IMR-90 (cell line): ENCODE measurements around the gene BCAS1.

ENCODE experiments used
- CEBPB ChIP-seq: IDR thresholded peaks from 2 replicates; pipeline ENCODE4 v1.6.1; 2012; ENCODE audit warnings: low read depth, low read length, improper control_type of control experiment
- CHD1 ChIP-seq: IDR thresholded peaks from 2 replicates; pipeline ENCODE4 v1.6.1; 2012; ENCODE audit warnings: low read depth, low read length, improper control_type of control experiment
- CTCF ChIP-seq: conservative IDR thresholded peaks from 2 replicates; pipeline ENCODE4 v1.5.1; 2012; ENCODE audit warnings: mild to moderate bottlenecking, low read depth, low read length, improper control_type of control experiment
- ELK1 ChIP-seq: fragments of 150-350 bp; IDR thresholded peaks from 2 replicates; pipeline ENCODE4 v1.6.1; 2016; ENCODE audit warnings: low read depth, mild to moderate bottlenecking, low read length, moderate library complexity, borderline replicate concordance
- MAFK ChIP-seq: IDR thresholded peaks from 2 replicates; pipeline ENCODE4 v1.6.1; 2012; ENCODE audit warnings: low read depth, low read length, improper control_type of control experiment
- MAZ ChIP-seq: IDR thresholded peaks from 2 replicates; pipeline ENCODE4 v1.6.1; 2012; ENCODE audit warnings: low read depth, mild to moderate bottlenecking, low read length, improper control_type of control experiment, moderate library complexity, borderline replicate concordance
- MXI1 ChIP-seq: IDR thresholded peaks from 2 replicates; pipeline ENCODE4 v1.6.1; 2012; ENCODE audit warnings: low read depth, mild to moderate bottlenecking, low read length, moderate library complexity, borderline replicate concordance
- NFE2L2 ChIP-seq: fragments of 150-350 bp; IDR thresholded peaks from 2 replicates; pipeline ENCODE4 v1.6.1; 2016; ENCODE audit warnings: low read depth, mild to moderate bottlenecking, low read length
- POLR2A ChIP-seq: IDR thresholded peaks from 2 replicates; pipeline ENCODE4 v1.6.1; 2012; ENCODE audit warnings: mild to moderate bottlenecking, low read depth, low read length
- RAD21 ChIP-seq: IDR thresholded peaks from 2 replicates; pipeline ENCODE4 v1.6.1; 2012; ENCODE audit warnings: low read length, improper control_type of control experiment
- RFX5 ChIP-seq: IDR thresholded peaks from 2 replicates; pipeline ENCODE4 v1.8.0; 2012; ENCODE audit warnings: low read depth, mild to moderate bottlenecking, low read length, moderate library complexity
- SMC3 ChIP-seq: fragments of 150-350 bp; IDR thresholded peaks from 2 replicates; pipeline ENCODE4 v1.6.1; 2016; ENCODE audit warnings: low read depth, mild to moderate bottlenecking, antibody characterized with exemption, low read length, moderate library complexity
- USF2 ChIP-seq: fragments of 150-350 bp; IDR thresholded peaks from 2 replicates; pipeline ENCODE4 v1.6.1; 2017; ENCODE audit warnings: mild to moderate bottlenecking, antibody characterized with exemption, low read length, low read depth

GRCh38 chr20:53938739-53939138, 131.7 kb downstream of the BCAS1 start:
- TF ChIP-seq POLR2A (no peak), CTCF (no peak), RAD21 (no peak), SMC3 (no peak), RFX5 (no peak), MXI1 (no peak), USF2 (no peak), CHD1 (no peak), CEBPB (no peak), ELK1 (no peak), NFE2L2 (no peak), MAFK (no peak), MAZ (no peak)
